Mammary epithelial cell (primary cell): Measurements from ENCODE around the gene VPS36.

ENCODE experiments used
- CTCF ChIP-seq, 2 donors: IDR thresholded peaks in 1 of 2; conservative IDR thresholded peaks in 1 of 2; 2 replicates each; pipeline ENCODE4 v1.5.1; 2011 to 2012; ENCODE audit warnings: inconsistent platforms in 2 of 2, low read length in 2 of 2, mild to moderate bottlenecking in 2 of 2, control low read depth in 1 of 2, low read depth in 1 of 2; ENCODE audit not compliant: insufficient read depth in 1 of 2; ENCODE audit errors: extremely low read depth in 1 of 2
- EZH2 ChIP-seq: IDR thresholded peaks from 2 replicates; pipeline ENCODE4 v1.6.1; 2012; ENCODE audit warnings: low read length, inconsistent platforms, borderline replicate concordance

GRCh38 chr13:52387721-52388120, 62.7 kb downstream of the VPS36 start:
- TF ChIP-seq CTCF (conservative IDR thresholded peaks at IDR 0.05 in 1 of 2, IDR thresholded peaks at IDR 0.05 in 1 of 2; ENCODE audit: extremely low read depth in 1 of 2, insufficient read depth in 1 of 2, low read depth in 1 of 2, low read length in 2 of 2), result no peak
- TF ChIP-seq EZH2, result no peak
